Esophagus muscularis mucosa (tissue), 4 donors: ENCODE results near the gene ZBTB5. TPM values are rescaled to one million over a fixed set of nuclear protein-coding genes. Genes with fewer than 3 reads are reported as not detected.
A peak's percentile ranks its signal among the peaks of the same experiment; 100 is the strongest.

ENCODE experiments used
- DNase-seq: peaks from one replicate; pipeline ENCODE4 v3.0.0-alpha.2; 2017; ENCODE audit errors: extremely low spot score
- H3K27ac ChIP-seq, 4 donors: fragments of 200-600 bp; sonication (generic); replicated peaks in 1 of 4; 1 replicate in 3 of 4; 2 replicates in 1 of 4; pipeline ENCODE4 v1.5.1; 2016 to 2019; ENCODE audit warnings: mild to moderate bottlenecking in 1 of 4
- H3K27me3 ChIP-seq, 4 donors: fragments of 200-600 bp; sonication (generic); one replicate each; pipeline versions ENCODE4 v1.5.1 to v1.6.0; 2016 to 2019
- H3K36me3 ChIP-seq, 4 donors: fragments of 200-600 bp; sonication (generic); one replicate each; pipeline ENCODE4 v1.5.1; 2016 to 2019
- H3K4me1 ChIP-seq, 4 donors: fragments of 200-600 bp; sonication (generic); one replicate each; pipeline ENCODE4 v1.5.1; 2016 to 2019
- H3K4me3 ChIP-seq, 4 donors: fragments of 200-600 bp; sonication (generic); 1 replicate in 2 of 4; 2 replicates in 2 of 4; pipeline ENCODE4 v1.5.1; 2016 to 2019; ENCODE audit warnings: mild to moderate bottlenecking in 4 of 4, moderate library complexity in 1 of 4
- H3K9me3 ChIP-seq, 4 donors: fragments of 200-600 bp; sonication (generic); 1 replicate in 3 of 4; 2 replicates in 1 of 4; pipeline ENCODE4 v1.5.1; 2016 to 2019
- EP300 ChIP-seq: sonication (generic); formaldehyde crosslinking; IDR thresholded peaks from one replicate; pipeline ENCODE4 v1.6.1; 2017; ENCODE audit warnings: antibody characterized with exemption
- POLR2A ChIP-seq: fragments of 450-650 bp; IDR thresholded peaks from one replicate; pipeline ENCODE4 v1.6.1; 2017; ENCODE audit warnings: antibody characterized with exemption, moderate library complexity, mild to moderate bottlenecking, low read depth
- POLR2AphosphoS5 ChIP-seq, 2 donors: sonication (generic); formaldehyde crosslinking; IDR thresholded peaks; one replicate each; pipeline ENCODE4 v1.6.1; 2017; ENCODE audit warnings: antibody characterized with exemption in 2 of 2
- WGBS: methylation state at CpG from one replicate; pipeline ENCODE4 v1.1.5; 2018; 5-methylcytosine and 5-hydroxymethylcytosine counted together
- intact Hi-C: fragments of 100-400 bp; cut with DNase I; formaldehyde crosslinking; loops from one replicate; pipeline ENCODE4 v1.15.1; 2023
- total RNA-seq, 4 donors: library from RNA; depleted of rRNA; stranded (reverse); fragments of >200 nt; gene quantifications; one replicate each; pipeline versions ENCODE4 v1.1.0 to v1.2.1, GENCODE V29; 2016
- TF ChIP-seq, protein P1 (sequence below), 3 experiments: fragments of 200-600 bp in 2 of 3; fragments of 450-650 bp in 1 of 3; sonication (generic) in 2 of 3; IDR thresholded peaks; one replicate each; pipeline ENCODE4 v1.5.1; 2017 to 2019; ENCODE audit warnings: antibody characterized with exemption in 3 of 3, mild to moderate bottlenecking in 2 of 3, moderate library complexity in 1 of 3

ZBTB5 gene
- total RNA-seq, 4 donors from 2014 or later: 9.6 to 20.4 (median 12.6) TPM

DNA sequence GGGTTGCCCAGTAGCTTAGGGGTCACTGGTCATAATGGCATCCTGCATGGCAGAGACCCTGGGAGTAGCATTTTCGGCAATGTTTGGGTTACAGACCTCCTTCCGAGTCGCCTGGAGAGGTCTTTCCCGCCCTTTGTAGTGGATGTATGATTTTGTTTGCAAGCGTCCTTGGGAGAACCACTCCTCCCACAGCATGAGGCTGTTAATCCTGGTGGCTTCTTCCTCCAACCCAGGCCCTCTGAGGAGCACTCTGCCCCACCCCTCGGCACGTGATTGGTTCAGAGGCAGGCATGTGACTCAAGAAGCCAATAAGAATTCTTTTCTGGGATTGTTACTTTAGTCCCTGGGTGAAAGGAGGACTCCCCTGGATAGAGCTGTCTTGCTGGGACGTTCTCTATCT, 73.0 kb downstream of the ZBTB5 start:
- intact Hi-C loops: no loop called here
- H3K4me3 ChIP-seq: no peak overlapping the region
- H3K9me3 ChIP-seq: no peaks in the 10 kb centered on the region
- no peak for DNase-seq
- TF ChIP-seq, protein P1, sequence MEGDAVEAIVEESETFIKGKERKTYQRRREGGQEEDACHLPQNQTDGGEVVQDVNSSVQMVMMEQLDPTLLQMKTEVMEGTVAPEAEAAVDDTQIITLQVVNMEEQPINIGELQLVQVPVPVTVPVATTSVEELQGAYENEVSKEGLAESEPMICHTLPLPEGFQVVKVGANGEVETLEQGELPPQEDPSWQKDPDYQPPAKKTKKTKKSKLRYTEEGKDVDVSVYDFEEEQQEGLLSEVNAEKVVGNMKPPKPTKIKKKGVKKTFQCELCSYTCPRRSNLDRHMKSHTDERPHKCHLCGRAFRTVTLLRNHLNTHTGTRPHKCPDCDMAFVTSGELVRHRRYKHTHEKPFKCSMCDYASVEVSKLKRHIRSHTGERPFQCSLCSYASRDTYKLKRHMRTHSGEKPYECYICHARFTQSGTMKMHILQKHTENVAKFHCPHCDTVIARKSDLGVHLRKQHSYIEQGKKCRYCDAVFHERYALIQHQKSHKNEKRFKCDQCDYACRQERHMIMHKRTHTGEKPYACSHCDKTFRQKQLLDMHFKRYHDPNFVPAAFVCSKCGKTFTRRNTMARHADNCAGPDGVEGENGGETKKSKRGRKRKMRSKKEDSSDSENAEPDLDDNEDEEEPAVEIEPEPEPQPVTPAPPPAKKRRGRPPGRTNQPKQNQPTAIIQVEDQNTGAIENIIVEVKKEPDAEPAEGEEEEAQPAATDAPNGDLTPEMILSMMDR (IDR thresholded peaks at IDR 0.05): no peak
- TF ChIP-seq POLR2AphosphoS5 (IDR thresholded peaks at IDR 0.05): no peak
- no peak for TF ChIP-seq POLR2A
- TF ChIP-seq EP300: no peak
- no peak overlapping the region for H3K27ac ChIP-seq
- H3K27me3 ChIP-seq: no peaks in the 10 kb centered on the region
- H3K4me1 ChIP-seq: no peaks in the 10 kb centered on the region
- no peaks in the 10 kb centered on the region for H3K36me3 ChIP-seq
- WGBS: 79% methylated on average over 8 of the region's 8 CpGs

DNA sequence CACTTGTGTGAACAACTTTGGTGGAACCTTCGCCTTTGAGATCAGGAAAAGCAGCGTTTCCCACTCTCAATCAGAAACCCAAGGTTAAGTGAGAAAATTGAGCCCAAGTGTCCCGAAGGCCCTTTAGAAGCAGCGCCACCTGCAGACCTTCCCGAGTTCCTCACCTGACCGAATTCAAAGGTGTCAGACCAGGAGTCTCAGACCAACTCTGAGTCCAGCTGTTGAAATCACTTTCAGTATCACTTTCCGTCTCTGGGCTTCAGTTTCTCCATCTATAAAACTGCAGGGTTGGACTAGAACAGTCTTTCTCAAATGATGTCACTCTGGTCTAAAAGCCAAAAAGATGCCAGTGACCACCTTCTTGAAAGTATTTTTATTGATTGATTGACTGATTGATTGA, 74.5 kb downstream of the ZBTB5 start:
- Histone ChIP-seq H3K27me3 (no peaks in the 10 kb centered on the region), H3K9me3 (no peaks in the 10 kb centered on the region), H3K4me3 (no peak overlapping the region), H3K36me3 (no peaks in the 10 kb centered on the region), H3K4me1 (no peaks in the 10 kb centered on the region), H3K27ac (no peak overlapping the region)
- 37% methylated on average over 7 of the region's 7 CpGs for WGBS
- no peak for DNase-seq
- intact Hi-C loops: no loop called here
- no peak for TF ChIP-seq POLR2A
- TF ChIP-seq, protein P1 (IDR thresholded peaks at IDR 0.05): peak in 1 of 3 experiments; percentile 4
- TF ChIP-seq POLR2AphosphoS5 (IDR thresholded peaks at IDR 0.05): no peak
- TF ChIP-seq EP300: no peak

Other genes with a start within 250 kb of the ZBTB5 start
- 100 to 1,000 TPM; 135 to 143 (median 138) TPM for gene GRHPR, start 42.8 kb downstream of the ZBTB5 start, total RNA-seq
- gene POLR1E, start 20.5 kb upstream of the ZBTB5 start, total RNA-seq: 10 to 100 TPM; 17.4 to 36.8 (median 24.5) TPM
- 10 to 100 TPM in 1 of 4 donors, 1 to 10 TPM in 3; 5.5 to 11.2 (median 9.0) TPM for gene FBXO10, start 110.9 kb upstream of the ZBTB5 start, total RNA-seq
- gene TOMM5, start 127.1 kb upstream of the ZBTB5 start, total RNA-seq: 10 to 100 TPM; 55.7 to 84.3 (median 62.5) TPM
- under 1 TPM in 3 of 4 donors, not detected in 1; 0.34 to 0.50 (median 0.45) TPM for gene FRMPD1, start 185.5 kb upstream of the ZBTB5 start, total RNA-seq